Dedifferentiated amniotic fluid mesenchymal stem cell (primary cell): ENCODE measurements around the gene CCDC192.

Source experiments
- DNase-seq: peaks from one replicate; pipeline ENCODE4 v3.0.0-alpha.2; 2016; ENCODE audit errors: extremely low spot score

CCDC192 gene

DNA sequence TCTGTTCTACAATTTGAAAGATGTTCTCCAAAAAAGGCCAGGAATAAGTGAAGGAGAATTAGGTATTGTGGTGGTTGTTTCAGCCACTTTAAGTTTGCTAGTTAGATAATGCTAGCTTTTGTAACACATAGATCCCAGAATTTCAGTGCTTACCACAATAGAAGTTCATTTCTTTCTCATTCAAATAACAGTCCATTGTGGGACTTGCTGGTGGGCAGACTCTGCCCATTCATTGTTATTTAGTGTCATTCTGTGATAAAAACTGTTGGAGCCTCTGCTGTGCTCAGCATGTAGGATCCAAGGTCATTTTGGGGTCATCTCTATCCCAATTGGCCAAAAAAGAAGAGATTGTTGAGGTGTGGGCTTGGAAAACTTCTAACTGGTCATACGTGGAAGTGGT is 106.8 kb downstream of the CCDC192 start:
- DNase-seq, result no peak

DNA sequence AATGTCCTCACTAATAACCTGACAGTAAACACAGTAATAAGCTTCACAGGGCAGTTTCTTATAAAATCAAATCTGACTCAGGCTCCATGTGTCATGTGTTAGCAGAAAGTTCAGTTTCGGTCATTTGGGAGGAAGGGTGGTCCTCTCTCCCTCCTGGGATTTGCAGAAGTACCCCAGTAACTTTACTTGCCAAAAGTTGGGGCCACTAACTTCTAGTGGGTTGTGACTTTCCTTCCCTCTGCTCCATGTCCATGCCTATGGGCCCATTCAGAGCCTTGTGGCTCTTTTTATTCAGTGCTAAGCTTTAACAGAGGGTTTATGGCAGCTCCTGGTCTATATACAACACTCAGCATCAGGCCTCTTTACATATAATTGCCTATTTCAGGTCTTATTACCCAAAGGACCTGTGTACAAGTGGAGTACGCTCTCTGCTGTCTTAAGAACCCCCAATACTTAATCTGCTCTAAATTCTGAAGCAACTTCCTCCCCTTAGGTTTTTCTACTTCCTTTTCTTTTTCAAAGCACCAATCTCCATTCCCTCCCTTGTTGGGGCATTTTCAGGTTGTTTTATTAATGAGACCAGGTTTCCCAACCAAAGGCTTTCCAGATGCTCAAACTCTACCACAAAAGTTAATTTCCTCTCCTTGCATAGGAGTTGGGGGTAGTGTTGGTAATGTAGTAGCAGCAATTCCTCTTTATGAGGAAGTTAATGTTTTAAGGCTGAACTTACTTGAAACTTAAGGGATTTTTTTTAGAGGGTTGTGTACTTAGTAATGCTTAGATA is 107.7 kb downstream of the CCDC192 start:
- no peak for DNase-seq

DNA sequence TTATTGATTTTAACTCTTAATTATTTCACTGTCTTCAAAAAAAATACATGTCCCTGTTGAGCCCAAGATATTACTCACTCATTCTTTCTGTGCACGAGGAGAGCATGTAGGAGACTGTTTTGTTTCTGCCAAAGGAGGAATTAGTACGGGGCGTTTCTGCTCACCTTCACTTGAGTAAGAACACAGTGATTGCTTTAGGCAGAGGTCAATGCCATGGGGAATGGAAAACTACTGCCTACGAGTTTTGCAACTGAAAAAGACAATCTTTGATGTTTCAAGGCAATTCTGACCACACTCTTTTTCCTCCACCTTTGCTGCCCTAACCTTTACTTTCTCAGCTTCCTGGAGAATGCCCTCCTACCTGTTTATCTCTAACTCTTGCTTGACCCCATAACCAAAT is 109.4 kb downstream of the CCDC192 start:
- DNase-seq, result no peak

DNA sequence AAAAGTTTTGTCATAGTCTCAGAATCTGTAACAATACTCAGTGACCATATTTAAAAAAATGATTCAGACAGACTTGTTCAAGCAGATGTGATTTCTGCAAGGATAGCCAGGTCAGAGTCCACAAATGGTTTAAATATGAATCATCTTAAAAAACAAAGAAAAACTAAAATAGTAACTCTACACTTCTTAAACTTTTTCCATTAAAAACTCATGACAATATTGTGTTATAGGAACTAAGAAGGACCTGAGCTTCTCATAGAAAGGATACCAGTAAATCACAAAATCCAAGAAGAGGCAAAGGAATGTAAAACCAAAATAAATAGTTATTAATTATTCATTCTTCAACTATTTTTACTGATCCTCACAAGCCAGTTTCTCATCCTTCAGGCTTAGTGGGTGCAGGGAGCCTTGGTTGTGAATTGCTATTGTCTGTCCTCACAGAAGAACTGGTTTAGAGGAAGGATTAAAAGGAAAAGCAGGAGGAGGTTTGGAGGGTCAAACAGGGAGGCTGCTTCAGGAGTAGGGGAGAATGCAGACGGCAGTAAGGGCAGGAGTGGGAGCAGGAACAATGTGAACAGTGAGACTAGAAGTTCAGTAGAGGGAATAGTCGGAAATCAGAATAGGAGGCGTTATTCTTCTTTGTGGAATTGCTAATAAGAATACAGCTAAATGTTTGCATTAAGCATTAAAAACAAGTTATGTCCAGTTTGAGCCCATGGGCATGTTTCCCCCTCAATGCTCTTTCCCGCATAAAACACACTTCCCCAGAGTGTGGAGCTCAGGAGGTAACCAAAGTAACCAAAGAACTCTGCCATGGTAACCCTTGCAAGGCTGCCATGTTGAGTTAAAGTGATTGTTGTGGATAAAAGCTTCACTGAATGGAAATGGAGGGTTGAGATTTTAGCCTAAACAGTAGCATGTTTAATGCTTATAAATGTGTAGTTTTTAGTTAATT is 110.7 kb downstream of the CCDC192 start:
- peak; percentile 82 for DNase-seq

DNA sequence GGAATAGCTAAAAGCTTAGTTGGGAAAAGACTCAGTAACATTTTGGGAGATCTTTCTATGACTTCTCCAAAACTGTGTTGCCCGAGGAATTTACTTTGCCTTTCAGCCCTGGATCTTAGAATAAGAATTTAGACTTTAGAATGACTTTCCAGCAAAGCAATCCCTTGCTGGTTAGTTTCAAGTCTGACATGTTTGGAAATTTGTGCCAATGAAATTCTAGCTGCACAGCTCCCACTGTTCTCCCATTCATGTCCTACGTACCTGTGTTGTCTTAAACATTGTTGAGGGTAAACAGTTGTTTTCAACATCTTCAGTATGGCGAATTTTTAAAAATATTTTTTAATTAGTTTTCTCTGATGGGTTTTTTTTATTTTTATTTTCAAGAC is 111.4 kb downstream of the CCDC192 start:
- no peak for DNase-seq

DNA sequence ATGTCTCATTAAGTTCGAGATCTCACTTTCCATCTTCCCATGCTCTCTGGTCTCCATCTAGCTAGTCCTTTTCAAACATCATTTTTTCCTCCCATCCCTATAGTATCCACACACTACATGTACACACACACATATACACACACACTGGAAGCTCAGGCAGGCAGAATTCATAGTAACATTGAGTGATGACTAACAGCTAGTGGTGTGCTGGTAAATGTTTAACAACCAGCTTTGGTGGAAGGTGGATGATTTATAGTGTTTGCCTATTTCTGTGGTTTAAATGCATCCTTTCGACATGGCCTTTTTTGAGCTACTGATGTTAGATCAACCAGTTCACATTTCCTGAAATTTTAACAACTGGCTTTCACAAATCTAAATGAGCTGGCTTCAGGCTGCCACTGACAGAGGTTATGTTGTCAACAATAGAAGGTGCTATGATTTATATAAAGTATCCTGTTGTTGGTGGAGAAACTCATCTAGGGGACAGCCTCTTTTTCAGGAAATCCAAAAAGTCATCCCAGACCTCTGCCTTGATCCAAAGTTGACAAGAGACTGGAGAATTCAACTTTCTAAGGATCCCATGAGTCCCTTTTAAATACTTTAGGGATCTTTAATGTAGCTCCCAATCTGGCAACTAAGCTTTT is 117.8 kb downstream of the CCDC192 start:
- DNase-seq, result no peak

DNA sequence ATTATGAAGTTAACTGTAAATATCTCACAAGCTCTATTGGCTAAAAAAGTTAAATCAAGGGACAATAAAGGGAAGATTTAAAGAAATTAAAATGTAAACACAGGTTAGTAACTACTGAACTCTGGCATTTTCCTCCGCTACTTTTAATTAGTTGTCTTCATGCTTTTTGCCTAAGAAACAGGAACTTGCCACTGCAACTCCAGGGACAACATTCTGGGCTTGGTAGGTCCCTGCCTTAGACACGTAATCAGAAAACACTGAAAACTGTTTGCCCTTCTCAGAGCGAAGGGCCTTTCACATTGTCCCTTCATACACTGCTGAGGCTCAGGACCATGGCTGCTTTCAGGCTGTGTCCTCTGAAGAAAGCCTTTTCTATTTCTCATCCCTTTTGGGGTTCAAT is 118.7 kb downstream of the CCDC192 start:
- DNase-seq, result no peak

DNA sequence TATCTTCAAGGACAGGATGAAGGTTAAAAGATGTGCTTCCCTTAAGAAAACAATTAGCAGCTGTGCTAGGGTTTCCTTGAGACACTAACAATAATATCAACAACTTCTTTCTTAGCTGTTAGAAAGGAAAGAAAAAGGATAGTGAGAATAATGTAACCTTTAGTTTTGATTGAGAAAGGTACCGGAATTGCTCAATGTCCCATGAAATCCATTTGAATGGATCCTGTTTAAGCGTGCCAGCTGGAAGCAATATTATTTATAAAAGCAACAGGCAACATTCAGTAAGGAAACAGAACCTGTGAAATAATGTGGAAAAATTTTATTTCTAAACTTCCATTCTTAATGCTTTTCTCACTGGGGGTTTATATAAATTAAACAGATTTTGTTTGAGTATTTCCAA is 120.9 kb downstream of the CCDC192 start:
- DNase-seq, result no peak

DNA sequence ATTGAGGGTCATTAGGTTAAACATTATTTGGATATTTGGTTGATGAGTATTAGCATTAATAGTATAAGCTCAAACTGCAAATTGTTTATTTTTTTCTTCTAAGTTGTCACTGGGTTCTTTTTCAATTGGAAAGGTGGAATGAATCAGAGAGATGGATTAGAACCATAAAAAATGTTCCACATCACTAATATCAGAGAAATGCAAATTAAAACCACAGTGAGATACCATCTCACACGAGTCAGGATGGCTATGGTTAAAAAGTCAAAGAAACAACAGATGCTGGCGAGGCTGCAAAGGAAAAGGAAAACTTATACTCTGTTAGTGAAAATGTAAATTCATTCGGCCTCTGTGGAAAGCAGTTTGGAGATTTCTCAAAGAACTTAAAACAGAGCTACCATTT is 122.8 kb downstream of the CCDC192 start:
- DNase-seq, result no peak

DNA sequence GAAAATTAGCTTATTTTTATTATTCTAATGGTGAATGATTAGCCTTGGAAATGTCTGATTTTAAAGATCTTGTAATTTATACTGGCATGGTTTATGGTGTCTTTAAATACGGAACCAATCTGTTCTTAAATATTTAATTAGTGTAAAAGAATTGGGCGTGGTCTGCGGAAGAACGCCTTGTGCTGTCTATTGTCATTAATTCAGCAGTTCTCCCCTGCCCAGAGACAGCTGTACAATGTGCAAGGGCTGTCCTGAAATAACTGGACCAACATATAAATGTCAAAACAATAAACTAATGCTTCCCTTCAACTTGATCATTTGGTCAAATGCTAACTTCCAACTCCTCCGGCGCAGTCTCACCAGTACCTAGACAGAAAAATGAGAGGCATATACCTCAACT is 124.3 kb downstream of the CCDC192 start:
- no peak for DNase-seq

DNA sequence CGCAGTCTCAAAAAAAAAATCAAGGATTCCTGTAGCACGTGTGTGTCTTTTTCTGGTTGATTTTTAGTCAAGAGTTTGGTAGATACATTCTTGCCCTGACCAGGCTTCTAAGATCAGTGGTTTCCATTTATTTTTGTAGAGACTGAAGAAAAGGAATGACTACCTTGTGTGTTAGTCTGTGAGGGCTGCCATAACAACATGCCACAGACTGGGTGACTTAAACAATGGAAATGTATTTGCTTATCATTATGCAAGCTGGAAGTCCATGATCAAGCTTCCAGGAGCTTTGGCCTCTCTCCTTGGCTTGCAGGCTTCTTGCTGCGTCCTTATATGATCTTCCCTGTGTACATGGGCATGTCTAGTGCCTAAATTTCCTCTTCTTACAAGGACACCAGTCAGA is 127.0 kb downstream of the CCDC192 start:
- DNase-seq, result no peak

DNA sequence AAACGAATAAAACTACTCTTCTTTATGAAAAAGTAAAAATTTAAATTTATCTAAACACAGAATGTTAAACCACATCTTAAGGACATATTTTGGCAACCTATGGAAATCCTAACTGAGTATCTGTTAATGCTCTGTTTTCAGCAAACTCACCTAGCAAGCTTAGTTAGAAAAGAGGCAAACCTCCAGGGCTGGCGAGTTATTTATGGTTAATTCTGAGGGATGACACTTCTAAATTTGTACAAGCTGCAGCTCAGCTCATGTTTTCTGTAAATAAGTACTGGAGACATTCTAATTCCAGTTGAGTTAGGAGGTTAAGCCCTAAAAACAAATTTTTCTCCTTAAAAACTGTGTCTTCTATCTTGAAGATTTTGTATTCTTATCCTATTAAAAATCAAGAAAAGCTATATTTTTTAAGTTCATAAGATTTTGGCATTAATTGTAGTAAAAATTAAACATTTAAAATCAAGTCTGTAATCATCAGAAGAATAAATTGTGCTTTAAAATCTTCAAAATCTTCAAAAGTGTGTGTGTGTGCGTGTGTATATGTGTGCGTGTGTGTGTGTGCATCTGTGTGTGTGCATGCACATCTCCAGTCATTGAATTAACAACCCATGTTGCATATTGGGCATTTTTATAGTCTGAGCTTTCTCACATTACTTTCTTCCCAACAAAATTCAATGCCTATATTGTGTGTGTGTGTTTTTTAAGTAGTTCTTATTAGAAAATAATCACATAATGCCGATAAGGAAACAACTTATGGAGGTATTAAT is 127.8 kb downstream of the CCDC192 start:
- no peak for DNase-seq

DNA sequence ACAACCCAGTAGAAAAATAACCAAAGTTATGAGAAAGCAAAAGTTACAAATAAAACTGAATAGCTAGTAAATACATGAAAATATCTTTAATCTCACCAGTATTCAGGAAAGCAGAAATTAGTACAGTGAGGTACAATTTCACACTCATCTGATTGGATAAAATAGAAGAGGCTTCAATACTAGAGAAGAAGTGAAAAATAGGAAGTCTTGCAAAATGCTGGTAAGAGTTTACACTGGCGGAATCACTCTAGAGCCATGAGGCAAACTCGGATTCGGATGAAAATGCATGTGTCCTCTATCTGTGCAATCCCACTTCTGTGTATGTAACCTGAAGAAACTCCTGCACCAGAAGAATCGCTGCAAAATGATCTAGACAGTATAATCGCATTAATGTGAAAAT is 128.9 kb downstream of the CCDC192 start:
- no peak for DNase-seq

DNA sequence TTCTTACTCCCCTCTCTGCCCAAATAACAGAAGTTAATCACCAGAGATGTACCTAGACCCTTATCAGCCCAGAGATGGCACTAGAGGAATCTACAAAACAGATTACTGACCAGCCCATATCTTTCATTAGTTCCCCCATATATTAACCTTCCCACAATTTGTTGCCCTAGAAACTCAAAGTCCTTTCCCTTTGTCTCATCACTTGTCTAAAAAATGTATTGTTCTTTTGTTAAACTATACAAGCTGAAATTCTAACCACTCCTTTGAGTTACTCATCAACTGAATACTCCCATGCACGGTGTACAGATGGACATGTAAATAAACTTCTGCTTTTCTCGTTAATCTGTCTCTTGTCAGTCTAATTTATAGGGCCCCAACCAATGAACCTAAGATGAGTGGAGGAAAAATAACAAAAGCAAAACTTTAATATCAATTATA is 130.9 kb downstream of the CCDC192 start:
- DNase-seq, result no peak

DNA sequence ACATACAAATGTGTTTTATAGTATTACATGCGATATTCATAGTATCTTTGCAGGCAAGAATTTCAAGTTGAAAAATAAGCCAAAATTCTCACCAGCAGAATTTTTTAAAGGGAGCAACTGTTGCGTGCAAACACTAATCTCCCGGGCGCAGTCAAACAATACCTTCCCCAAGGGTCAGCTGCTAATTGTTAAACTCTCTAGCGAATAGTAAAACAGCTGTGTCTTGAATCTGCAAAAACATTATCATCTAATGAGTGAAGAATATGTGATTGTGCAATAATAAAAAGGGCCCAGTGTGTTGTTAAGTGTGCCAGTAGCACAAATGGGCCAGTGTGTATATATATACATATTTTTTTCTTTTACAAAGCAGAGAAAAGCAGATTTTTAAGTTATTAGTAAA is 131.4 kb downstream of the CCDC192 start:
- DNase-seq, result no peak

DNA sequence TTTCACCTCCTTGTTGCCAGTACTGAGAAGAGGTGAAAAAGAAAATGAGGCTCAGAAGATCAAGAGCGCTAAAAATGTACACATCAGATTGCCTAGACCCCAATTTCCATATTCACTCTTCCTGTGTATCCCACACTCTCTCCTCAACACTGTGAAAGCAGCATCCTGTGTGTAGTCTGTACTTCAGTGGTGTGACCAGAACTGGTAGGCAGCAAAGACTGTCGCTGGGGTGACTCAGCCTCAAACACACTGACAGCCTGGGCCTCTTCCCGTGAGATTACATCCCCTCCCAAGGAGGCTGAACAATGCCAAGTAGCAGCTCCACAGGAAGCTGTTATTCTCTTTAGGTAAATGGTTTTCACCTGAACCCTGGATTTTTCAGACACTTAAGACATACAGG is 135.5 kb downstream of the CCDC192 start:
- DNase-seq, result peak; percentile 38

DNA sequence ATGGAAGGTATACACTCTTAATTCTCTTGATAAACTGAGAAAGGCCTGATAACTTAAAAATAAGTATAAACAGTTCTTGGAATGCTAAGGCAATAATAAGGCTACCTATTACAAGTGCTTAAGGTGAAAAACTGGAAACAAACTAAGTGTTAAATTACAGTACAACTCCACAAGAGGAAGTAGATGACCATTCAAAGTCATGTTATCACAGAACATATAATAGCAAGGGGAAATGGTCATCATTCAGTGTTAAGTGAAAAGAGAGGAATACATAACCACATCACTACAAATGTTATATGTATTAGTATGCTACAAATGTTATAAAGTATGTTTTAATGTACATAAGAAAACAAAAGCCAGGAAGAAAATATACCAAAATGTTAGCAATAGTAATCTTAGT is 135.9 kb downstream of the CCDC192 start:
- no peak for DNase-seq

DNA sequence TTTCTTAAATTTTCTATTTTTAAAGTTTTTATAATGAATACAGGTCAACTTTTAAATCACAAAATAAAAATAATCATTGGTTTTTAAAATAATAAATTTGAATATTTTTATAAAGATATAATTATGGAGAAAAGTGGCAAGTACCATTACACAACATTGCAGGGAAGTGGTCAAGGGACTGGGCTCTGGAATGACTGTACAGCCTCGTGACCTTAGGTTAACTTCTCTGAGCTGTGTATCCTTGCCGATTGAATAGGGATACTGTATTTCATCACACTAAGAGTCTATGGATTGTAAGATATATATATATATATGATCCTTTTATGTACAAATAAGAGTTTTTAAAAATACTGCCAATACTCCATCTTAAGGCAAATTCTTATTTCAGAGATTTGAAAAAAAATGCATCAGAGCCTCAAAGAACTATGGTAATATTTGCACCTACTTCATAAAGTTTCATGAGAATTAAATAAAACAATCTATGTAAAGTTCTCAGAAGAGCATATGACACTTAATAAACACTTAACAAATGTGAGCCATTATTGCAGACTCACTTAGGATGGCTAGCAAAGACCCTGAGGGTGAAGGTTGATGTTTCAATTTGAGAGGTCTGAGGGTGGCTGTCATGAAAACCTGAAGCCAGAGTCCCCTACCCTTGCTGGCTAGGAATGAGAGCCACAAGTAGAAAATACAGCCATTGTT is 136.5 kb downstream of the CCDC192 start:
- DNase-seq, result no peak

DNA sequence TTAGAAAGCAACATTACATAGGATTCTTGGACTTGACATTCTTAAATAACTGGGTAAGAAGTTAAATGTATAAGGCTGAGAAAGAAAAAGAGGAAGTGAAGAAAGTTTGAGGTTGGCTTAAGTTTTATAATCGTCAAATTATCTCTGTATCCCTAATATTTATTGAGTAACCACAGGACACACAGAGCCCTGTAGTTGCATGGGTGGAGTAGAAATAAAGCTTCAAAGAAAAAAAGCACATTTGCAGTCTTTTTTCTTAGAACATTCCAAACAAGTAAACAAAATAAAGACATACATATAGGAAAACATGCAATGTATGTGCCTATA is 137.0 kb downstream of the CCDC192 start:
- DNase-seq, result no peak

DNA sequence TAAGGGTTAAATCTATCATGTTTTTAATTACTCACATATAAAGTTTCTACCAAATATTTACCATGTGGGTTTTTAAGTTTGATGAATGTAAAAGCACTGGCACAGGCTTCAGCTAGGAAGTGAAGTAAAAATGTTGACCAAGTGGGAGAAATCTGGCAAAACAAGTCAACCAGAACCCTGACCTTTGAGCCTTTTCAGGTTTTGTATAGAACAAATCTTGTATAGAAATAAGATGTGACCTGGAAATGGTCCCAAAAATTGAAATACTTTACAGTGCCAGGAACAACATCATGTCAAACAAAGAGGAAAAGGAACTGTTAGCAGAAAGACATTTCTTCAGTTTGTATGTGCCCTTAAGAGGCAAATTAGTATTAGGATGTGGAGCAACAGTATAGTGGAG is 137.6 kb downstream of the CCDC192 start:
- no peak for DNase-seq

DNA sequence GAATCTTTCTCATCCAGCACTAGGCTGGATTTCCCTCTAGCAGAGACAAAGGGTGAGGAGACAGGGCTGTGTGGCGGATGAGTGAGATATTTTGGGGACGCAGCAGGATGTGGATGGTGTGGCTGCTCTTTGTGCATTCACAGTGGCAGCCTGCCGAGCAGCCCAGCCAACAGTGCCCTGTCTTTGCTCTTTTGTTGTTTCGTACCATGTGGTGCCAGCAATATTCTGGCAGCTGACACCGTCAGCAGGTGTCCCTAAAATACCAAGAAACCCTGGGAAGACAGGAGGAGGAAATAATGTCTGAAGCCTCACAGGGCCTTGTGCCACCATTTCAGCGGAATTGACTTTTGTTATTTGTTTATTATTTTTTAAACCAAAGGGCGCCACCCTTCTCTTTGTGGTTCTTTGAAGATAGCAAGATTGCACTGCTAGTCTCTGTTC is 141.4 kb downstream of the CCDC192 start:
- DNase-seq, result no peak
